ENCODE data around the gene ITGA1.

ITGA1 gene

DNA sequence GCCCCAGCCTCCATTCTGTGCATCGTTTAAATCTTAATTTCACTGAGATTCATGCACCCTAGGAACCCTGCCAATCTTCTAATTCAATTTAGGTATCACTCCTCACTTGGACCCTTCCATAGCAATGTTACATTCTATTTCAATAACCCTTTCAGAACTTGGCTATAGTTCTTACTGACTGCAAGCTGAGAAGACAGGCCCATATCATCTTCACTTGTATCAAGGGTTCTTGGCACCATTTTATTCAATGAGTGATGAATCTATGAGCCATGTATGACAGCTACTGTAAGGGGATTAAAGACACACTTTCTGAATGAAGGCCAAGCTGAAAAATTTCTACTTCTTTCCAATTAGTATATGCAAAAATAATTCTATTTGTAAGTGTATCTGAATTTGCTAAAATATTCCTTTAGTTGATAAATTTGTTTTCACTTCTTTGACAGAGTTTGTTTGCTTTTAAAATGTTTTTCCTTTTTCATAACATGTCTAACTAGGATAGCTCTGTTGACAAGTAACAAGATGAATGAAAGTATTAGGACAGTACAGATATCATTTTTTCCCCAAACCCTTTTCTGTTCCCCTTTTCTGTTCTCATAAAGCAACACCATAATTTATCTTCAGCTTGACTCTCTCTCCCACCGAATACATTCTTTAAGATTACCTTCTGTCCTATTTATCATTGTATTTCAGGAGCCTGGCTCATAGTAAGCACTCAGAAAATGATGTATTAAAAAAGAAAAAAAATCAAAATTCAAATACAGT, 211.0 kb downstream of the ITGA1 start:
- no peak for DNase-seq (ENCODE audit: low read depth)

DNA sequence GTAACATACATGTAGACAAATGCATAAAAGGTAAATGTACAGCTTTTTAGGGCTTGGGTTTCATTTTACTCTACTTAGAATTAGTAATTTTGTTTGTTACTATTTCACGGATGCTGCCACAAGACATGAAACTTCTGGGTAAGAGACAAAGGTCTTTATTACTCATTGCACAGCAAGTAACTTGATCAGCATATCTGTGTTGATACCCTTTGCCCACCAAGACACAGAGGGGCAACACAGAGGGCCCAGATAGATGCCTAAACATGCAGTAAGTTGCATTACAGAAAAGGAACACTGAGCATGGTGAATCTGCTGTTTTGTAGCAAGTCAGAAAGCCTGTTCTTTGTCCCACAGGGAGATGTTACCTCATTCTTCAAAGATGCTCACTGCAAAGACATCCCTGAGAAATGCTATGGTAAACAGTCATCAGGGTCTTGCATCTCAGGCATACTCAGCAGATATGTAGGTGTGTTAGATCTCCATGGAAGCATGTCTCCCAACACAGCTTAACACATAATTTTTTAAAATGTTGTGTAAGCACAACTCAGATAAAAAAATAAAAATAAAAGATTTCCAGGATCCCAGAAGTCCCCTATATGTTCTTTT, 211.7 kb downstream of the ITGA1 start:
- no peak for DNase-seq (ENCODE audit: low read depth)

- no peak for DNase-seq (ENCODE audit: low read depth)
Measured at GRCh38 chr5:53001541-53001940, 213.8 kb downstream of the ITGA1 start.

DNA sequence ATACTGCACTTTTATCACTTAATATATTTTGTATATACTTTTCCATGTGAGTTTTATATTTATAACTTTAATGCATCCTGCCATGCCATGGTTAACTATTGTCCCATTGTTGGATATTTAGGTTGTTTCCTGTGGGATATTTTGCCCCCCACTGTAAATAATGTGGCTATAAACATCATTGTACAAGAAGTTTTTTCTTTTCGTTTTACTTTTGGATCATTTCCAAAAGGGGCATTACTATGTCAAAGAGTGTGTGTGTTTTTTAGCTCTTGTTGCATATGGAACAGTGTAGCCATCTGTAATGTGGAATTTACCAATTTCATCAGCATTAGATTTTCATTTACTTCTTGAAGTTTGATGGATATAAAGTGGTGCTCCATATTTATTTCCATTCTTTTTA, 214.8 kb downstream of the ITGA1 start:
- no peak for DNase-seq (ENCODE audit: low read depth)

DNA sequence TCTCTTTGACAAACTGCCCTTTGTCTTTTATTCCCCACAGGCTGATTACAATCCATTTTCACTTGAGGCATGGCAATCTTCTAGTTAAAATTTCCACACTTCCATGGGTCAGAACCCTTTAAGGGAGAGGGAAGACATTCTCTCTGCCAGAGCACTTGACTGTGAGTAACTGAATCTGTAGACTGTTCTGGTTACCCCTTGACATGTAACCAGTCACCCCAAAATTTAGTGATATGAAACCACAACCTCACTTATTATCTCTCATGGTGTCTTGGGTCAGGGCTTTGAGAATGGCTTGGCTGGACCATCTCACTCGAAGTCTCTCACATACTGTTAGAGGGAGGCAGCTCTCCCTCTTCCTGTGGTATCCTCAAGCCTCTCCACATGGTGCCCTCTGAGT, 215.4 kb downstream of the ITGA1 start:
- DNase-seq (ENCODE audit: low read depth): no peak

DNA sequence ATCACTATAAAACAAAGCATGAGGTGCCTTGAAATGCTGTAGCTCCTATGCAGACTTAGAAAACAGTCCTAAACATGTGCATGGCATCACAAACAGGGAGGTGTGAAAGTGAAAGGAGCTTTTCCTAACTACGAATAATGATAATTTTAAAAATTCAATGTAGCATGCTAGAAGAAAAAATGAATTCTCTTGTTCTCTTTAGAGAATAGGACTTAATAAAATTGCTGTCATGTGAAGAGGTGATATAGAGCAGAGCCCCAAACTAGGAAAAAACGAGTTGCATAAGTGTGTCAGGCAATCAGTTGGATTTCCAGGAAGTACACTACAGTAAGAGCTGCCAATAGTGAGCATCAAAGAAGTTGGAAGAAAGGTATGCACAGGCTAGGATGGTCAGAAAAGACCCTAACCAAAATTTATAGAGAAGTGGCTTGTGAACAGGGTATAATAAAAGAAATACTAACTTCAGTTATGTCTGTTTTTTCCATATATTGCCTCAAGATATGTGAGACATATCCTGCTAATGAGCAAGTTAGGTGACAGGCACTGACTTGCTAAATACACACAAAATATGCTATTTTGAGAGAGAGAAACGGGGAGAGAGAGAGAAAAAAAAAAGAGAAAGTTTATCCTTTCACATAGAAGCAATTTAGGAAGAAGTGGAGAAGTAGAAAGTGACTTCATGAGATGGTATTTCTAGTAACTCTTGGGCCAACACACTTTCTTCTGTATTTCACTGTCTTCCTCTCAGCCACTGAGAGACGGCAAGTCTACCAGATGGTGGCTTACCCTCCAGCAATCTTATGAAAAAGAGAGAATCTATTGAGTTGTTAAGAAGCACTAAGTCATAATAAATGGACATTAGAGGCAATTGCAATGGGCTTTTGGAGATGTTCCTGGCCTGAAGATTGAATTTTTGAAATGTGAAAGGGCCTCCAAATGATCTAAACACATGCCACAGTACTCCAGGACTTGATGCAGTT, 219.5 kb downstream of the ITGA1 start:
- DNase-seq (ENCODE audit: low read depth): no peak

DNA sequence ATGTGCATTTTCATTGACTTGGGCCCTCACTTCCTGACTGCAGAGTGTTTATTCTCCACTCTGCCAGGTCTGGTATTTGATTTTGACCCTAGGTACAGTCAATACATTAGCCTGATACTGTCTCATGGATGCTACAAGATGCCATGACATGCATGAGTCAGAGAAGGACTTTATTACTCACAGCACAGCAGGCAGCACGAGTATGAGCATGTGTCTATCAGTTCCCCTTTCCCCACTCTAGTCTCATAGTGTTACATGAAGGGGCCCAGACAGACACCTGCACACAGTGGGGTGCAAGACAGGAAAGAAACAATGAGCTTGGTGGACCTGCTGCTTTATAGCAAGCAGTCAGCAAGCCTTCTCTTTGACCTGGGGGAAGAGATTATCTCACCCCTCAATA, 221.0 kb downstream of the ITGA1 start:
- DNase-seq (ENCODE audit: low read depth): no peak
